Measurements from ENCODE around the gene STON1. TPM values are rescaled to one million over a fixed set of nuclear protein-coding genes. Genes with fewer than 3 reads are reported as not detected.
"Not testable (repeated sequence)": the region's sequence is repeated elsewhere in the genome, so short reads cannot be mapped to it uniquely, and the experiment has no call there.

Gene STON1
- total RNA-seq, 1 experiment from 2014 or later: 1.2 TPM

DNA sequence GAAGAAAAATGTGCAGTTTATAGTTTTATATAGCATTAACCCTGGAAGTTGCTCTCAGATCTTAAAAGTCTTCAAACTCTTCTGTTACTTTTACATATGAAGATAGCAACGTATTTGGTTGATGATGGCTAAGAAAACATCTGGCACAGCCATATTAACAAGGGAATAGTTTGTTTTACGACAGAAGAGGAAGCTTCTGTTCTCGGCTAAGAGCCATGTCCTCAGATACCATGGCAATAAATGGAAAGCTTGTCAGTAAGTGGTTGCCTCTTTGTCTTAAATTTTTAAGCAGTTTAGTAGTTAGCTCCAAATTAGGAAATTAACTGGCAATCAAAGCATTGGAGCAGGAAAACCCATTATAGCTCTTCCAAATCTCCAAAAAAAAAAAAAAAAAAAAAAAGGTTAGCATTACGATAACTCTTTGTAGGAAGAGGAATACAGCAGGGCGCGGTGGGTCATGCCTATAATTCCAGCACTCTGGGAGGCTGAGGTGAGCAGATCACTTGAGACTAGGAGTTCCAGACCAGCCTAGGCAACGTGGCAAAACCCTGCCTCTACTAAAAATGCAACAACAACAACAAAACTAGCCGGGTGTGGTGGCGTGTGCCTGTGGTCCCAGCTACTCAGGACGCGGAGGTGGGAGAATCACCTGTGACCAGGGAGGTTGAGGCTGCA is 4.5 kb upstream of the STON1 start:
- no peak for DNase-seq (ENCODE audit: extremely low read depth, low read depth)

- no peak for DNase-seq (ENCODE audit: extremely low read depth, low read depth)
Measured at GRCh38 chr2:48527226-48527885, 2.6 kb upstream of the STON1 start.

GRCh38 chr2:48528431-48528830 is 1.5 kb upstream of the STON1 start:
- no peak for DNase-seq (ENCODE audit: extremely low read depth, low read depth)

GRCh38 chr2:48529194-48529593 is 760 bp upstream of the STON1 start:
- no peak for DNase-seq (ENCODE audit: extremely low read depth, low read depth)

- no peak for DNase-seq (ENCODE audit: extremely low read depth, low read depth)
Measured at GRCh38 chr2:48529676-48530032, 300 bp upstream of the STON1 start.

- no peak for DNase-seq (ENCODE audit: extremely low read depth, low read depth)
Measured at GRCh38 chr2:48531141-48531648, 1.2 kb downstream of the STON1 start.

DNA sequence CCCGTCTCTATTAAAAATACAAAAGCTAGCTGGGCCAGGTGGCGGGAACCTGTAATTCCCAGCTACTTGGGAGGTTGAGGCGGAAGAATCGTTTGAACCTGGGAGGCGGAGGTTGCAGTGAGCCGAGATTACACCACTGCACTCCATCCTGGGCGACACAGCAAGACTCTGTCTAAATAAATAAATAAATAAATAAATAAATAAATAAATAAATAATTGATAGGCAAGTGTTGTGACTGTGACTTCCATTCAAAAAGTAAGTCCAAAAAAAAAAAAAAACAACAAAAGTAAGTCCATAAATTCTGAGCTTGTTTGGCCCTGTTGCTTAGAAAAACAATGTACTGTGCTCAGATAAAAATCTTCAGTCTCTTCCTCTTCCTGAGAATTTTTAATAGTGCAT is 2.2 kb downstream of the STON1 start:
- no peak for DNase-seq (ENCODE audit: extremely low read depth, low read depth)

DNA sequence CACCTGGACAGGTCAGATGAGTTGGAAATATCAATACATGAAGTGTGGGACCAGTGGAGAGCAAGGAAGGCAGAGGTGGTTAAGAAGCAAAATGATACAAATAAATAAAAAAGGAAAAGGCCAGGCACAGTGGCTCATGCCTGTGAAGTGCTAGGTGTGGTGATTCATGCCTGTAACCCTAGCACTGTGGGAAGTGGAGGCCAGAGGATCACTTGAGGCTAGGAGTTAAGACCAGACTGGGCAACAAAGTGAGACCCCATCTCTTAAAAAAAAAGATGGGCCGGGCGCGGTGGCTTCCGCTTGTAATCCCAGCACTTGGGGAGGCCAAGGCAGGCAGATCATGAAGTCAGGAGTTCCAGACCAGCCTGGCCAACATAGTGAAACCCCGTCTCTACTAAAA is 2.9 kb downstream of the STON1 start:
- DNase-seq (ENCODE audit: extremely low read depth, low read depth): no peak

- no peak for DNase-seq (ENCODE audit: extremely low read depth, low read depth)
Measured at GRCh38 chr2:48534781-48535180, 4.8 kb downstream of the STON1 start.

GRCh38 chr2:48540237-48540935 is 10.4 kb downstream of the STON1 start:
- DNase-seq (ENCODE audit: extremely low read depth, low read depth): no peak

DNA sequence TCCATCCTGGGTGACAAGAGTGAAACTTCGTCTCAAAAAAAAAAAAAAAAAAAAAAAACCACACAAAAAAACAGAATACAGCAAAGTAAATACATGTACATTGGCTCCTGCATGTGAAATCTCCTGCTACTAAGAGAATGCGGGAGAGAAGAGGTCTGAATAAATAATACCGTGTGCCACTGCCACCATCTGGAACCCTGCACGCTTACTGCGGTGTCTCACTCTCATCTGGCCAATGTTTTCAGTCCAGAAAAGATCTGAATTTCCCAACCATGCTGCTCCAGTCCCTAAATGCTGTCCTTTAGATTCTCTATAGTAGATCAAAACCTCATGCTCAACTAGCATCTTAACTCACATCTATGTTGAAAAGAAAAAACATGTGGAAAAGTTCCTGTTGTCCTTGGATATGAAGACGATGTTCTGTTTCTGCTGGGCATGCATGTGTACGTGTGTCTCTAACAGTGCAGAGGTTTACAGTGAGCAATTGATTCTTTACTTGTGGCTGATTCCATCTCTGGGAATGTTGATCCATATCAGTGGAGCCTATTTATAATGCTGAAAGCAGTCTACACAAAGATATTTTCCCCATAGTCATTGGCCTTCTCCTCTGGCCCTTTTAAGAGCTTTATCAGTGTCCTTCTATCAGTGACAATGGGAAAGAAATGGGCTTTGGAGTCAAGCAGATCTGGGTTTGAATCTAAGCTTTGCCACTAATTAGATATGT is 11.9 kb downstream of the STON1 start:
- no peak for DNase-seq (ENCODE audit: extremely low read depth, low read depth)

- DNase-seq (ENCODE audit: extremely low read depth, low read depth): no peak
Measured at GRCh38 chr2:48543895-48544294, 13.9 kb downstream of the STON1 start.

DNA sequence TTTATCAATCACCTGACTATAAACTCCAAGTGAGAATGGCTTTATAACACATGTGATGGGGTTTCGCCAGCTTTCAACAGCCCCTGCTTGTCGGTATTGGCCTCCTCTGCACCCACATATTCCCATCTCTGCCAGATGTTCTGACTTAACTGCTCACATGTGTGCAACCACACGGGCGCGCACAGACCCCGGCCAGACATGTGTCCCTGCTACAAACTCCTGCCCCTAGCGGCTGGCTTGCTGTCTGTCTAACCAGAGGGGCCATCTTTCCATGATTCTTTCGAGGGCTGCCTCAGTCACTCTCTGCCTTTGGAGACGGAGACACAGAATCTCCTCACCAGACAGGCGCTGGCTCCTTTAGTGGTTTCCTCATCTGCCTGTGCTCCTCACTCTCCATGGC is 15.3 kb downstream of the STON1 start:
- DNase-seq (ENCODE audit: extremely low read depth, low read depth): no peak

DNA sequence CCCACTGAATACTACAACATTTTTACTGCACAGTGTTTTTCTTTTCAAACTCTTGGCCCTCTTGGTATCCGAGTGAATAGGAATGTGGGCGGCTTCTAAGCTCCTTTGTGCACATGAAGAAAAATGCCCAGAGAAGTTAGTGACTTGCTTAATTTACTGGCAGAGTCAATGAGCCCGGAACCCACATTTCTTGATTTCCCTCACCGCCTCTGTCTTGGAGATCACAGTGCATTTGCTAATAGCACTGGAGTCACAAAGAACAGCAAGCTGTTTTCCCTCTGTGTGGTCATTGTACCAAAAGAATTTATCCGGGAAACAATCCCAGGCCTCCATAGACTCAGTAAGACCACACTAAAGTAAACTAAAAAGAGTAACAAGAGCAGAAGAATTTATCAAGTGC is 18.9 kb downstream of the STON1 start:
- DNase-seq (ENCODE audit: extremely low read depth, low read depth): no peak

- no peak for DNase-seq (ENCODE audit: extremely low read depth, low read depth)
Measured at GRCh38 chr2:48549972-48550371, 20.0 kb downstream of the STON1 start.

DNA sequence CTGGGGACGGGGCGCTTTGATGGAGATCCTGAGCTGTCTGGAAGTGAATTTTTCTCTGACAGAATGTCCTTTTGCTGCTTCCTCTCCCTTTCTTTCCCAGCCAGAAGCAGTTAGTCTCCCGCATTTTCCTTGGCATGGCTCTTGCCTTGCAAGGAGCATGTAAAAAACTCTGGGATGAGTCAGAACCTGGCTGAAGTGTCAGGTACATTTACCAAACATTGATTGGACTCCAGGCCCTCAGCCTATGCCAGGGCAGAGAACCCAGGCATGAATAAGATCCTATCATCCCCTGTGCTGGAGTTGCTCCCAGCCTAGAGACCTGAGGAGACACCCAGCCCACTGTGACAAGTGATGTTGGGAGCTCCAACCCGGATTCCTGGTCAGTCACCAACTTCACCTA is 21.6 kb downstream of the STON1 start:
- DNase-seq (ENCODE audit: extremely low read depth, low read depth): no peak

DNA sequence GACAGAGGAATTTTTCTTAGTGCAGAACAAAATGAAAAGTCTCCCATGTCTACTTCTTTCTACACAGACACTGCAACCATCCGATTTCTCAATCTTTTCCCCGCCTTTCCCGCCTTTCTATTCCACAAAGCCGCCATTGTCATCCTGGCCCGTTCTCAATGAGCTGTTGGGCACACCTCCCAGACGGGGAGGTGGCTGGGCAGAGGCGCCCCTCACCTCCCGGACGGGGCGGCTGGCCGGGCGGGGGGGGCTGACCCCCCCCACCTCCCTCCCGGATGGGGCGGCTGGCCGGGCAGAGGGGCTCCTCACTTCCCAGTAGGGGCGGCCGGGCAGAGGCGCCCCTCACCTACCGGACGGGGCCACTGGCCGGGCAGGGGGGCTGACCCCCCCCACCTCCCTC is 25.1 kb downstream of the STON1 start:
- not testable (repeated sequence) for DNase-seq (ENCODE audit: extremely low read depth, low read depth)

DNA sequence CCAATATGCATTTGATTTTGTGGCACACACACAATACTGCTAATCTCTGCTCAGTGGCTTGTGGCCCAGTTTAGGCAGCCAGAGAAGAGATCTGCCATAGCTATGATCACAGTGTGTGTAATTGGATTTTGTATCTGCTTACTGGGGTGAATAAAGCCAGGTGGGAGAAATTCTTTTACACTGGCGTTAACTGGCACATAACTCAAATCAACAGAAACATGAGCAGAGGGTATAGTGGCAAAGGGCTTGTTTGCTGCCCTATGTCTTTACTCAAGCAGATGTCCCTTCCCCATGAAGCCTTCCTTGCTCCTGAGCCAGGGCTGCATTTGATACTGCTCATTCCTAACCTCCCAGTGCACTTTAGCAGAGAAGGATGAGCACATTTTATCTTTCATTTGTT is 28.5 kb downstream of the STON1 start:
- DNase-seq (ENCODE audit: extremely low read depth, low read depth): no peak

GRCh38 chr2:48560546-48561209 is 30.7 kb downstream of the STON1 start:
- DNase-seq (ENCODE audit: extremely low read depth, low read depth): no peak

- DNase-seq (ENCODE audit: extremely low read depth, low read depth): no peak
Measured at GRCh38 chr2:48562281-48562680, 32.3 kb downstream of the STON1 start.

All from NCI-H460 (cell line).